T-helper 9 cell (primary cell): ENCODE data around the gene KRT28.

Experiments
- DNase-seq: peaks from one replicate; pipeline ENCODE4 v3.0.0-alpha.2; 2020
- total RNA-seq, 2 donors: gene quantifications; one replicate each; lab custom pipeline; 2026; lab: John Stamatoyannopoulos, UW

KRT28 gene
- 0 reads per million in 2 donors for total RNA-seq

GRCh38 chr17:40799859-40800258 lies at the start of gene KRT28:
TSS of gene KRT28 (minus strand) at chr17:40799959. CDS start at chr17:40799893, 66 bp downstream.
- DNase-seq, result no peak

DNA sequence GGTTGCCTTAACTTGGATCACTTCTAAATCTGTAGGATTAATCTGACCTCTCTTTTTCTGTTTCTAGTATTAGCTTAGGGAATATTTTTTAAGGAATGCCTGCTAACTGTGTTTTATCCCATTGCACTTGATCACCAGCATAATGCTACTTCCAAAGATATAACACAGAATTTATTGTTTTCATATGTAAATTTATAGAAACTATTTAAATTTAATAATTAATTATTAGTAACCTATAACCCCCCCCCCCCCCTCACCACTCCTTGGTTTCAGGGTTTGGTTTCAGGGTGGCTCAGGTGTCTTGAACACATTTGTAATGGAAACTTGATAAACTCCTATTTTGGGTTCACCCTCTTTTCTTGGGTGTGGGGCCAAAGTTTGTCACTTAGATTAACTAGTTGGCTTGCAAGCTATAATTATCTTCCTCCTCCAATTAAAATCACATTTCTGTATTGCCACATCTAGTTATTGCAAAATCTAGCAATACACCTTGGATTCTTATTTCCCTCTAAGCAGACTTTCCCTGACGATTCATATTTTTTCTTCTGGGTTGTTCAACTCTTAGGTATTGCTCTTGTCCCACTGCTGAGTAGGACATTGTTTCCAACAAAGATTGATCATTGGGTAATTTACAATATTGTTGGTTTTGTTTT lies 49.0 kb upstream of the KRT28 start:
- no peak for DNase-seq

GRCh38 chr17:40846515-40847144 lies 46.9 kb upstream of the KRT28 start:
- no peak for DNase-seq

DNA sequence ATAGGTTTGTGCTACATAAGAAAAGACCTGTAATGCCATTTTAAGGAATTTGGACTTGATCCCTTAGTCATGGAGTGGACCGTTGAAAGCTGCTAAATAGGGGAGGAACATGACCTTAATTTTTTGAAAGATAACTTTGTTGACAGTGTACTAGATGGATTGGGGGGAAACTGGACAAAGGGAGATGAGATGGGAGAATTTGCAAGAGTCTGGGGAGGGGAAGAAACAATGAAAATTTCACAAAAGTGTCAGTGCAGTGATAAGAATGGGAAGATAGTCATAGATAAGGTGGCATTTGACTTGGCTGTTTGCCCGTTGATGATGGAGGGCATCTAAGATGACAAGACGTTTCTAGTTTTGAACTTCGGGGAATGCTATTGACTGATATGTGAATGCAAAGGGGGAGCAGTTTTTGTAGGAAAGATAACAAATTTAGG lies 44.9 kb upstream of the KRT28 start:
- no peak for DNase-seq

GRCh38 chr17:40843242-40843641 lies 43.5 kb upstream of the KRT28 start:
- DNase-seq, result no peak

GRCh38 chr17:40841246-40841645 lies 41.5 kb upstream of the KRT28 start:
- DNase-seq, result no peak

DNA sequence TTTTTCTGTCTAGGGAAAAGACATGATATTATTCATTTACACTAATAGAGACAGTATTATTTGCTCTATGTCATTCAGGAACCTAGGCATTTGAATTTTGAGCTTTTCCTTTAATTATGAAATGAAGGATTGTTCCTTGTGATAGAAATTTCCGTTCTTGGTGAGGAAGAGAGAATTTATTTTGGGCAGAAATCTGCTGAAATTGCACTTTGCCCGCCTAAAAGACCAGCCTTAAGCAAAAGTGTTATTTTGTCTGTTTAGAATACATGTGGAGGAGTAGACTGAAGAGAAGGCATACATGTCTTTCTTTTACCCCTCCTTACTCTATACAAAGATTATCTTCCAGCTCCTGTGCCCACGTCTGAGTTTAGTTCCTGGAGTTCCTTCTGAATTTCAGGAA lies 39.4 kb upstream of the KRT28 start:
- DNase-seq, result no peak

DNA sequence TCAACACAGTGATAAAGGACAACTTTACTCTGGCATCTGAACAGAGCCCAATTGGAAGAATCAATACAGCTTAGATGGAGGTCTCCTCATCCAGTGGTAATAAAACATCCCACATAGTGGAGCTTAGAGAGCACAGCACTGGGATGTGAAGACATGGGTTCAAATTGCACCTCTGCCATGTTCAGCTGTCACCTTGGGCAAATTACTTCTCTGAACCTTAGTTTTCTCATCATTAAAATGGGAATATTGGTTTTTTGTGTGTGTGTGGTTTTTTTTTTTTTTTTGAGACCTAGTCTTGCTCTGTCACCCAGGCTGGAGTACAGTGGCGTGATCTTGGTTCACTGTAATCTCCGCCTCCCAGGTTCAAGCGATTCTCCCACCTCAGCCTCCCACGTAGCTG lies 36.3 kb upstream of the KRT28 start:
- no peak for DNase-seq

DNA sequence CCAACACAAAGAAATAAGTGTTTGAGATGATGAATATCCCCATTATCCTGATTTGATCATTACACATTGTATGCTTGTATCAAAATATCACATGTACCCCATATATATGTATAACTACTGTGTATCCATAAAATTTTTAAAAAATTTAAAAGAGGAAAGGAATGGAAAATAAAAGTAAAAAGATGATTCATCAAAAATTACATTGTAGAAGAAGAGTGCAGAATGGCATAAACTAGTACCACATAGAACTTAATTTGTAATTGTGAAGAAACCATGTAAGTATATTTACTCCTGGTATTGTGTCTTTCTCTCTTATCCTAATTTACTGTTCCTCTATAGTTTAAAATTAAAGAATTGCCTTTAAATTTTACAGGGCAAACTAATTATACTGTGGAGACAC lies 34.1 kb upstream of the KRT28 start:
- DNase-seq, result no peak

GRCh38 chr17:40832840-40833239 lies 33.1 kb upstream of the KRT28 start:
- no peak for DNase-seq

- DNase-seq, result no peak
These were observed 30.5 kb upstream of the KRT28 start for GRCh38 chr17:40830085-40830776.

DNA sequence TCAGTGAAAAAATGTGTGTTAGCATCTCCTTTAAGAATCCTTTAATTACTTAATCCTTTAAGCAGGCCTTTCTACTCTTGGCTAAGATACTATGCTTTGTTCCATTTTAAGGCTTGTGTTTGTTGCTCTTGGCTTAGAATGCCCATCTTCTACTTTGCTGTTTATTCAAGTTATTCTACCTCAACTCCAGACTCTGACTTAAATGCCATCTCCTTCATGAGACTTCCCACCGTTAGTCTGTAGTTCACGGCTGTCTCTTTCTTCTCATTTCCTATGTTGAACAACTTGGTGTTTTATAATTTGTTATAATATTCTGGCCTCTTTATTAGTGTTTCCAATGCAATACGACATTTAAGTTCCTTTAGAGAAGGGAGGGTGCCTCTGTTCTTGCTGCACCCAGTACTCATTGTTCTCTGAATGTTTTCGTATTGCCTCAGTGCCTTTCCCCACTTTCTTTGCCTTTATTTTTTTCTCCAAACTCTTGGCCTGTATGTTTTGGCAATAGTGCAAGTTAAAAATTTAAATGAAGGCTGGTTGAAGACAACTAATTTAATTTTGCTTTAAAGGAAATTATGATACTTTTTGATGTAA lies 28.8 kb upstream of the KRT28 start:
- no peak for DNase-seq

GRCh38 chr17:40827746-40828453 lies 28.1 kb upstream of the KRT28 start:
- DNase-seq, result no peak

- DNase-seq, result no peak
These were observed 25.8 kb upstream of the KRT28 start for GRCh38 chr17:40825599-40825998.

DNA sequence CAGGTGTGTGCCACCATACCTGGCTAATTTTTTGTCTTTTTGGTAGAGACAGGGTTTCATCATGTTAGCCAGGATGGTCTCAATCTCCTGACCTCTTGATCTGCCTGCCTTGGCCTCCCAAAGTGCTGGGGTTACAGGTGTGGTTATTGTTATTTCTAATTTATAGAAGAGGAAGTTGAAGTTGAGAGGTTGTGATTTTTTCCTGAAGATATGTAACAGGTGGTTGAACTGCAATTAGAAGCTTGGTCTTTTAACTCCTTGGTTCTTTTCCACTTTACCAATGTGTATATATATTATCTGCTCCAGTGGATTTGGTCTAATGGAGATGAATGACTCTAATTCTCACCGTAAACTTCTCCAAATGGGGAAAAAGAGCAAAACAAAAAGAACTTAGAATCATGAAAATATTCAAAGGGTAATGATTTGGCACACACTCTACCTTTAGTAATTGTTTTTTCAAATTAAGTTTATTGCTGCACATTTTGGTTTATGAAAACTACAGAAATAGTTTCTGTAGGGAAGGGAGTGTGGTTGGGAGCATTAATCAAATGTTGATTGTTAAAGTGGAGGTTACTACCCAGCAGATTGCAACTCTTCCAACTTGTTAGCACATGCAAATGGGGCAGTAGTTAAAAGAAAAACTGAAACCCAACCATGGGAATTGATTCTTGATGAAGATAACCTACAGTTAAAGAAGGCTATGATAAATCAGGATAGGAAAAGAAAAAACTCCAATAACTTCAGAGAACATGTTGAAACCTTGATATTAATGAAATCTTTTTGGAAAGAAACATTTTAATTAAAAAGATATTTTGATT lies 24.5 kb upstream of the KRT28 start:
- no peak for DNase-seq

- DNase-seq, result no peak
These were observed 22.5 kb upstream of the KRT28 start, which contains the start of gene KRT10 for GRCh38 chr17:40822132-40822812. TSS of gene KRT10 (minus strand) at chr17:40822614. CDS start at chr17:40822585, 29 bp downstream.

DNA sequence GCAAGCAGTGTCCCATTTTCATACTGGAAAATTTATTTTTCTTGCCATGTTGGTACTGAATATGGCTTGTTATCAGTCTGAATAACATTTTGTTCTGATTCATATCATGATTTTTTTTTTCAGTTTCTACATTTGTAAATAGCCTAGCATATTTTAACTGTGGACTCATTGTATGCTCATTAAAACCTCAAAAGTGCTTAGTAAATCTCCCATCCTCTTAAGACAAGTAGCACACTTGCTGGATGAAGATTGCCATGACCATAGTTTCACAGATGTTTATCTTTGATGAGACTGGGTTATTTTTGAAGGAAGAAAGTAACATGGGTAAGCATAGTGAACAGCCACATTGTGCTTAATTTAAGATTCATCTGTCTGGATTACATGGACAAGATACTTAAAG lies 21.8 kb upstream of the KRT28 start:
- no peak for DNase-seq

GRCh38 chr17:40820228-40820838 lies 20.6 kb upstream of the KRT28 start:
- DNase-seq, result no peak

DNA sequence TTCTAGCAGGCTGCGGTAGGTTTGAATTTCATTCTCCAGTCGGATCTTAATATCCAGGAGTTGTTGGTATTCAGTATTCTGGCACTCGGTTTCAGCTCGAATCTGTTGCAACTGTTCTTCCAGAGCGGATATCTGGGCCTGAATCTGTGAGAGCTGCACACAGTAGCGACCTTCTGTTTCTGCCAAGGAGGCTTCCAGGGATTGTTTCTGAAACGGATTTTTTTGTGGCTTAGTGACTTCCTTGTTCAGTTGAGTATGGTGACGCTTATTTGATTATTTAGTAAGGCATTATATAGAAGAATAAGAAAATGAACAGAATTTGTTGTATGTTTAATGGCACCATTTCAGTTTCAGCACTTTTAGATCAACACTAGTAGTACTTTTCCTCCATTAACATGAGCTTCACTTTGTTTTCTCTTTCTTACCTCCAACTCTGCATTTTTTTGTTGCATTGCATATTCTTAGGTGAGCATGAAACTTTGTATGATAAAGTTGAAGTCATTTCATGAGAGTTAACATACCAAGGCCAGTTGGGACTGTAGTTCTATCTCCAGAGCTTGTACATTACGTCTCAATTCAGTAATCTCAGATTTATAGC lies 19.9 kb upstream of the KRT28 start:
- no peak for DNase-seq

DNA sequence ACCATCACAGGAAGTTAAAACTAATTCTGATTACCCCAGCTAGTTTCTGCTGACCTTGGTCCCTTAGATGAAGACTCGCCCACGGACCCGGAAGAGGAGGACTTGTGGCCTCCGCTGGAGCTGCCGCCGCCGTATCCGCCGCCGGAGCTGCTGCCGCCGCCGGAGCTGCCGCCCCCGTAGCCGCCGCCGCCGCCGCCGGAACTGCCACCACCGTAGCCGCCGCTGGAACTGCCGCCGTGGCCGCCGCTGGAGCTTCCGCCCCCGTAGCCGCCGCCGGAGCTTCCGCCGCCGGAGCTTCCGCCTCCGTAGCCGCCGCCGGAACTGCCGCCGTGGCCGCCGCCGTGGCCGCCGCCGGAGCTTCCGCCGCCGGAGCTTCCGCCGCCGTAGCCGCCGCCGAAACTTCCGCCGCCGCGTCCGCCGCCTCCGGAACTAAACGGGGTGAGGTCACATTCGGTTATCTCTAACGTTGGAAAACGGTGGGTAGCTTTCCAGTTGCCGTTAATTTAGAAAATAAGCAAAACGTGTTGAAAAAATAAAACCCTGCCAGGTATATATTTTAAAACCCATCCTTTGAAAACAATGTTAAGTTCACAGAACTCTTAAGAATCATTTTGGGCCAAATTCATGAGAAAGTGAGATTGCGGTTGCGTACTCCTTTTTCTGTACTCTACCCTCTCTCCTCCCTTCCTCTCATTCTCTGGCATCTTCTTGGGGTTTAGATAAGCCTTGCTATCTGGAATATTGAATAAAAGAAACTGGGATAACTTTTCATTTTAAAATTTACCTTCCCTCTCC lies 19.2 kb upstream of the KRT28 start:
- peak; percentile 73 for DNase-seq
